Measurements from ENCODE around the gene ATP6V1B1. TPM values are rescaled to one million over a fixed set of nuclear protein-coding genes. Genes with fewer than 3 reads are reported as not detected.

ATP6V1B1 gene
- total RNA-seq, 2 donors from 2014 or later: 1.4 to 4.4 TPM

- DNase-seq (ENCODE audit: low spot score): no peak
- Histone ChIP-seq H3K4me3 (no peak overlapping the region), H3K36me3 (no peaks in the 10 kb centered on the region), H3K9me3 (no peaks in the 10 kb centered on the region), H3K27me3 (replicated peaks; ENCODE audit: insufficient read depth) (peaks cover 5% of the 10 kb centered on the region), H3K4me1 (ENCODE audit: control insufficient read depth in 1 of 2, low read depth in 2 of 2) (no peaks in the 10 kb centered on the region), H3K27ac (no peak overlapping the region)
- ATAC-seq (ENCODE audit: insufficient number of reproducible peaks, low FRiP score, low read depth): no peak
- TF ChIP-seq CTCF (IDR thresholded peaks at IDR 0.05): no peak
These were observed 22.1 kb downstream of the ATP6V1B1 start for GRCh38 chr2:70957798-70958197.

- Histone ChIP-seq H3K4me1 (ENCODE audit: control insufficient read depth in 1 of 2, low read depth in 2 of 2) (no peaks in the 10 kb centered on the region), H3K36me3 (no peaks in the 10 kb centered on the region), H3K4me3 (no peak overlapping the region), H3K27ac (no peak overlapping the region), H3K9me3 (no peaks in the 10 kb centered on the region), H3K27me3 (replicated peaks; ENCODE audit: insufficient read depth) (peaks cover 5% of the 10 kb centered on the region)
- no peak for DNase-seq (ENCODE audit: low spot score)
- ATAC-seq (ENCODE audit: insufficient number of reproducible peaks, low FRiP score, low read depth): no peak
- TF ChIP-seq CTCF (IDR thresholded peaks at IDR 0.05): no peak
These were observed 23.1 kb downstream of the ATP6V1B1 start for GRCh38 chr2:70958759-70959158.

- H3K27me3 ChIP-seq (replicated peaks; ENCODE audit: insufficient read depth): peaks cover under 1% of the 10 kb centered on the region
- DNase-seq (ENCODE audit: low spot score): no peak
These were observed 23.6 kb downstream of the ATP6V1B1 start for GRCh38 chr2:70959271-70959761.

GRCh38 chr2:70959851-70960832, 24.4 kb downstream of the ATP6V1B1 start:
- H3K4me1 ChIP-seq (ENCODE audit: control insufficient read depth in 1 of 2, low read depth in 2 of 2): peaks cover 1 to 7% of the 10 kb centered on the region in 2 donors
- H3K4me3 ChIP-seq: no peak overlapping the region
- H3K27me3 ChIP-seq (replicated peaks; ENCODE audit: insufficient read depth): no peaks in the 10 kb centered on the region
- no peak for TF ChIP-seq CTCF (IDR thresholded peaks at IDR 0.05)
- no peaks in the 10 kb centered on the region for H3K9me3 ChIP-seq
- H3K36me3 ChIP-seq: no peaks in the 10 kb centered on the region
- DNase-seq (ENCODE audit: low spot score) (no peak), ATAC-seq (ENCODE audit: insufficient number of reproducible peaks, low FRiP score, low read depth) (no peak)
- H3K27ac ChIP-seq: no peak overlapping the region

More at GRCh38 chr2:70959271-70959761, 23.6 kb downstream of the ATP6V1B1 start:
- Histone ChIP-seq H3K4me3 (no peak overlapping the region), H3K27ac (no peak overlapping the region), H3K36me3 (no peaks in the 10 kb centered on the region), H3K9me3 (no peaks in the 10 kb centered on the region), H3K4me1 (ENCODE audit: control insufficient read depth in 1 of 2, low read depth in 2 of 2) (no peaks in the 10 kb centered on the region)
- ATAC-seq (ENCODE audit: insufficient number of reproducible peaks, low FRiP score, low read depth): no peak
- TF ChIP-seq CTCF (IDR thresholded peaks at IDR 0.05): no peak

- no peaks in the 10 kb centered on the region for H3K27me3 ChIP-seq (replicated peaks; ENCODE audit: insufficient read depth)
- DNase-seq (ENCODE audit: low spot score): no peak
These were observed 25.3 kb downstream of the ATP6V1B1 start for GRCh38 chr2:70960833-70961647.

More at GRCh38 chr2:70960833-70961647, 25.3 kb downstream of the ATP6V1B1 start:
- Histone ChIP-seq H3K9me3 (no peaks in the 10 kb centered on the region), H3K27ac (no peak overlapping the region), H3K4me1 (ENCODE audit: control insufficient read depth in 1 of 2, low read depth in 2 of 2) (peaks cover 3 to 9% of the 10 kb centered on the region in 2 donors), H3K36me3 (no peaks in the 10 kb centered on the region), H3K4me3 (no peak overlapping the region)
- no peak for ATAC-seq (ENCODE audit: insufficient number of reproducible peaks, low FRiP score, low read depth)
- no peak for TF ChIP-seq CTCF (IDR thresholded peaks at IDR 0.05)
